Measurements from ENCODE around the gene PRLH.
A peak's percentile ranks its signal among the peaks of the same experiment; 100 is the strongest.

PRLH gene

DNA sequence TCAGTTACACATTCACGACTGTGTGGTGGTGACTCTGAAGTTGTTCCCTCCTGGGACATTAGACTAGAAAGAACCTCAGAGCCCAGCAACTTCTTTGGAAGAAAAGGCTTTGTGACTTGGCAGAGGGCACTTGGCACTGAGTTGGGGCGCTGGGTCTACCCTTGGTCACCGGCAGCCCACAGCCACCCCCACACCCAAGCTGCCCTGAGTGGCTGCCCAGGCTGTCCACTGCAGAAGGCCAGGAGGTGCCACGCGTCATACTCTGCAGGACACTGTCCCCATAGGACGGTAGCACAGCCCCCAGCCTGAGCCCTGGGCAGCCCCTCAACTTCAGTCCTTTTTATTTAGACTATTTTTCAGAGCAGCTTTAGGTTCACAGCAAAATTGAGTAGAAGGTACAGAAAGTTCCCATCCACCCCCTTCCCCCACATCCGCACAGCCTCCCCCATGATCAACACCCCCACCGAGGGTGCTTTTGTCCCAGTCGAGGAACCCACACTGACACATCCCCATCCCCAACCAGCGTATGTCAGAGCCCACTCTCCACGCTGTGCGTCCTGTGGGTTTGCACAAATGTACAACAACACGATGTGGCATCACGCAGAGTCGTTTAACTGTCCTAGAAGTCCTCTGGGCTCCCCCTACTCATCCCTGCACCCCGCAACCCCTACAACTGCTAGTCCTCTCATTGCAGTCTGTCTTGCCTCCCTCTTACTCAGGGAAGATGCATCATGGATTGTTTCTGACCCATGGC lies 1.1 kb downstream of the PRLH start:
- no peak for DNase-seq

DNA sequence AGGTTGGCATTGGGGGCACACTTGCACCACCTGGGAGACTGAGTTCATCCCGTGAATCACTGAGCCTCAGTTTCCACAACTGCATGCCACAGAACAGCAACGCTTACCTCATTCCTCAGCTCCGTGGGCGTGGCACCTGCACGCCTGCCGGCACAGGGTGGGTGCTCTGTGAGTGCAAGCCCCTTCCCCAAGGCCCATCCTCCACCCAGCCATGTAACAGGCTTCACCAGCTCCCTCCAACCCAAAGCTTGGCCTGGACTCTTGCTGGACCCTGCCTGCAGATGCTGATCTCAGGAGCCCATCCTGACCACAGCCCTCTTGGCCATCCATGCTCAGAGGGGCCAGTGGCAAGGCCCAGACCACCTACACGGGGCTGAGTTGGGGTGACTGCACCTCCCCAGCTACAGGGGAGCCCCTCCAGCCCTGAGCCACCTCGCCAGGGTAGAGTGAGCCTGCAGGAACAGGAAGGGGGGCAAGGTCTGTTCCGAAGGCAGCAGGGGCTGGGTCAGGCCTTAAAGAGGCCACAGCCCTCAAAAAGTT lies 1.8 kb downstream of the PRLH start:
- DNase-seq: no peak

DNA sequence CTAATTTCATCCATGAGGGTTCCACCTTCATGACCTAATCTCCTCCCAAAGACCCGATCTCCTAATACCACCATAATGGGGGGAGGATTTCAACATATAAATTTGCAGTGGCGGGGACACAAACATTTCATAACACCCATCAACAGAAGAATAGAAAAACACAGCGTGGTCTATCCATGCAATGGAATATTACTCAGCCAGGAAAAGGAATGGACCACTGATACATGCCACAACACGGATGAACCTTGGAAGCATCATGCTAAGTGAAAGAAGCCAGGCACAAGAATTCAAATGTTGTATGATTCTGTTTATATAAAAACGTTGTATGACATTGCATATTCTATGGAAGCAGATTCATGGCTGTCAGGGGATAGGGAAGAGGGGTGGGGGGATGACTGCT lies 2.7 kb downstream of the PRLH start:
- DNase-seq: no peak

DNA sequence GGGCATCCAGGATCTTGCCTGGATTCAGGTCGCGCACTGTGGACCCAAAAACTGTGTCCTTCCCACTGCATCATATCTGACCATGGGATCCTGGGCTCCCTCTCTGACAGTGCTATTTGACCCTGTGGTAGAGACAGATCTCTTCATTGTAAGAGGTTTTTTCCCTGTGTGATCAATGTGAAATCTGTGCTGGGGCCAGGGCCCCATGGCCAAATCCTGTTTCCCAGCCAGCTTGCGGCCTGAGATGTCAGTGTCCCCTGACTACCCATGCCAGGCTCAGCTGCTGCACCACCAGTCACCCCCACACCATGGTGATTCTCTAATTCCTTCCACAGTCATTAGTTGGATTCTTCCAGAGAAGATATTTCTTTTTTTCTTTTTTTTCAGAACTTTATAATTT lies 3.5 kb downstream of the PRLH start:
- no peak for DNase-seq

DNA sequence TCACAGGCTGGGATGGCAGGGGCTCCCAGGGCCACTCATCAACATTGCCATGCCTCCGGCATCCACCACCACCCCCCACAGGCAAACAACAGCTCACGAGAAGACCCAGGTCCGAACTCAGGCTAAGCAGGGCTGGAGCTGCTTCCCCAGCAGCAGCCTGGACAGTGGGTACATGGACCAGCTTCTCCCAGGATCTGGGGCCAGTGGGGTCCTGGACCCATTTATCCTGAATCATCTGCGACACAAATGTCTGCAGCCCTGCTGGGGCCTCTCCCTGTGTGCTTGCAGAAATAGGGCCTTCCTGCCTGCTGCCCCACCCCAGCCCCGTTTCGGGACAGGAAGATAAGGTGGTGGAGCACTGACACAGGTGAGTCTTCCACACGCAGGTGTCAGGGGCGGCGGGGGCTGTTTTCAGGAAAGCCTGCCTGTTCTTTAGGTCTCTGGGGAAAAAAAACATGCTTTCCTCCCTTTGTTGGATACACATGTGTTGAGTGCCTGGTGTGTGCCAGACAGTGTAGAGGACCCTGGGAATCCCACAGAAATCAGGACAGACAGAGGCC lies 4.5 kb downstream of the PRLH start:
- DNase-seq: no peak

DNA sequence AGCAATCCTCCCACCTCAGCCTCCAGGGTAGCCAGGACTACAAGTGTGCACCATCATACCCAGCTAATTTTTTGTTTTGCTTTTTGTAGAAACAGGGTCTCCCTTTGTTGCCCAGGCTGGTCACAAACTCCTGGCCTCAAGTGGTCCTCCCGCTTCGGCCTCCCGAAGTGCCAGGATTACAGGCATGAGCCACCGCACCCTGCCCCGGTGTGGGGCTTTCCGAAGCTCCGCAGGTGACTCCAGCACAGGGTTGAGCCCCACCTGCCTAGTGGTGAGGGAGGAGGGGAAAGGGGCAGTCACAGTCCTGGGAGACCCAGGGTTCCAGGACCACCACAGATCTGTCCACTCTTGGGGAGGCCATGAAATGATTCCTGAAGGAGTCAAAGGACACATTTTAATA lies 5.2 kb downstream of the PRLH start:
- no peak for DNase-seq

DNA sequence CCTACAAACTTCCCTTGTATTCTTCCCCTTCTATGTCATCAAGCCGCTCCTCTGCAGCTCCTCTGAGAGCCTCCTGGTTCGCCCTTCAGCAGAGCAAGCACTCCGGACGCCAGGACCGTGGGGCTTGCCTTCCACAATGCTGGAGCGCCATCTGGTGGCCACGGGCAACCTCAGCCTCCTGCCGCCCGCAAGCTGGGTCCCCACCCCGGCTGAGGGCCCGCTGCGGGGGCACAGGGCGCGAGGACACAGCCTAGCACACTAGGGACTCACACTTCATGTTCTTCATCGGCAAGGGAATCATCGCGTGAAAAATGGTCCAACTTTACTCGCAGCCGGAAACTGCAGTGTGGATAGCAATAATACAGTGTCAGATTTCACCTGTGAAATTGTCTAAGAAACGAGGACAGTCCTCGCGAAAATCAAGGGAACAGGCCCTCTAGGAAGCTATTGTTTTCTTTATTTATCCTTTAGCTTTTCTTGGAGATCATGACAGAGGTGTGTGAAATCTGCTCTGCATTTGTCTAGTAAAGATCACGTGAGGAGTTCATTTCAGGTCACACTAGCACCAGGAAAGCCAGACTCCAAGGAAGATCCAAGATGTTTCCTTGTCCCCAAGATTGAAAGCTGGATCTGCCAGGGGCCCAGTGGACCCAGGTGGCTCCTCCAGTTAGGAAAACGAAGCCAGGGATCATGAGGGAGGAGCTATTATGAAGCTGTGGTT lies 5.8 kb downstream of the PRLH start:
- DNase-seq: peak; percentile 95

DNA sequence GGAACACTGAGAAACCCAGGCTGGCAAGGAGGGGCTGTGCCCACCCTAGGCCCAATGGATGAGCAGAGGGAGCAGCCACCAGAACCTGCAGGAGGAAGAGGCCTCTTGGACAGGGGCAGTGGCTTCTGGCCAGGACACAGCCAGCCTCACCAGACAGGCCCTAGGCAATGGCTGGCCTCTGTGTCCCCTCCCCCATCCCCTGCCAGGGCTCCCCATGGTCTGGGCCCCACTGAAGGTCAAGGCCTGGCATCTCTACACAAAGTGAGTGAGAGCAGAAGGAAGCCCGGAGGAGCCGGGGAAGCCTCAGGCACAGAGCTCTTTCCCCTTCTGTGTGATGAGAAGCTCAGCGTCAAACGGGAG lies 6.3 kb downstream of the PRLH start:
- DNase-seq: no peak

DNA sequence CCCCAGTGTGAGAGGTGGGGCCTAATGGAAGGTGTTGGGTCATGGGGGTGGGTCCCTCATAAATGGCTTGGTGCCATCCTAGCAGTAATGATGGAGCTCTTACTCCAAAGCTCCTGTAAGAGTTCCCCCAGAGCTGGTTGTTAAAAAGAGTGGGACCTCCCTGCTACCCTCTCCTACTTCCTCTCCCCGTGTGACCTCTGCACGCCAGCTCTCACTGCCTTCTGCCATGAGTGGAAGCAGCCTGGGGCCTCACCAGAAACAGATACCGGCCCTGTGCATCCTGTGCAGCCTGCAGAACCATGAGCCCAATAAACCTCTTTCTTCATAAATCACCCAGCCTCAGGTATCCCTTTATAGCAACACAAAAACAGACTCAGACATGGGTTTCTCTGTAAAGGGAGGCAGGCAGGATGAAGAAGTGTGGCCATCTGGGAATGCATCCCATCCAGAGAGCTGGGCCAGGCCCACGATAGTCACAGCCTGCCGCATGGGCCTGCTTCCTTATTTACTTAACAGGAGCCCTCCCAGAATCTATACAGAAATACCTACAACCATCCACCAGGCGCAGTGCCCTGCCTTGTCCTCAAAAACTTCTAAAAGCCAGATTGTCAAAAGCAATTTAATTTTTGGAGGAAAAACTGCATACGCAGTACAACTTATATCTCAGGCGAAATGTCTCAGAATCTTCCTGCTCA lies 7.5 kb downstream of the PRLH start:
- no peak for DNase-seq

DNA sequence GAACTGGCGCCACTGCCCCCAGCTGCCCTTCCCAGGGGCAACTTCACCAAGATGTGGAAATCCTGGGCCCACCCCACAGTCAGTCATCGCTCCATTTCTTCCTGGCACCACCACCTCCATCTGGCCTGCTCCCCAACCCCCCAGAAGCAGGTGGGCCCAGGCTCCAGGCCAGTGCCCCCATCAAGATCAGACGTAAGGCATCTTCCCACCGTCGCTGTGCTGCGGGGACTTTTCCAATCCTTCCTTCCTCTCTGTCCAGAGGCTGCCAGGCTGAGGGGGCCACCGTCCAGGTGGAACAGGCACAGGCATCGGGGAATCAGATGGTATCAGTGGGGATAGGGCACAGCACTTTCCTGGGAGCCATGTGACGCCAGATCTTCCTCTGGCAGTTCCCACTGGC lies 8.1 kb downstream of the PRLH start:
- DNase-seq: no peak

DNA sequence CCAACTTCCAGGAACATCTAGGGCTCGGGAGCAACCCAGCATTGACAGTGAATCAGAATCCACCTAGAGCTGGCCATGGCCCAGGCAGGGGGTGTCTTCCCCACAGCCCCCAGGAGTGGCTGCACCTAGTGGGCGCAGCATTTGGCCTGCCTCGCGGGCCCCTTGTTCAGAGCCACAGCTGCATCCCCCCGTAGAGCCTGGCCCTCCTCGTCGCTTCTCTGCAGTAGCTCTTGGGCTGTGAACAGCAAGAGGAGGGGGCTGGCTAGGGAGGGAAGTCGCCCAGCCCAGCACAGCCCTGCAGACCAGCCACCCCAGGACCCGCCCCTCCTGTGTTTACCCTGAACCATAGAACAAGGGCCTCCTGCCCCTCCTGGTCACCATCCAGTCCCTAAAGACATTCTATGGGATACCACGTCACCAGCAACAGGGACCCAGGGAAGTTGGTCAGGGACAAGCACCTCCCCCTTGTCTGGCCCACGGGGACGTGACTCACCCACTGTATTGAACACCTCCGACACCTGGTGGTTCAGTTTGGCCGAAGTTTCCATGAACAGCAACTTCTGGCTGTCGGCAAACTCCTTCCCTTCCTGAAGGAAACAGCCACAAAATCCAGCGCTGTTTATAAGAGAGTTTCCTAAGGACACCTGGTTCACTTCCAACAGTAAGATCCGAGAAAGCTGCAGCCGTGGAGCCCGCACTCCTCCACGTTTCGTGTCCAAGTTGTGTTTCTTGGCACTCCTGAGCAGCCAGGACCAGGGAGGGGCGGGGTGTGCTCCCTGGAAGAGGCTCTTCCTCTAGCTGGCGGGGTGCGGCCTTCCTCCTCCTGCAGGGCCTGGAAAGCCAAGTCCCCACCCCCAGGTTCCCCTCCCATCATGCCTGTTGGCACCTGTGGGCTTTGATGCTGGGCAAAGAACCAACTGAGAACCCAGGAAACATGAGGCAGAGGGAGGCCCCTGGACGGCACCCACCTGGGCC lies 8.8 kb downstream of the PRLH start:
- no peak for DNase-seq

DNA sequence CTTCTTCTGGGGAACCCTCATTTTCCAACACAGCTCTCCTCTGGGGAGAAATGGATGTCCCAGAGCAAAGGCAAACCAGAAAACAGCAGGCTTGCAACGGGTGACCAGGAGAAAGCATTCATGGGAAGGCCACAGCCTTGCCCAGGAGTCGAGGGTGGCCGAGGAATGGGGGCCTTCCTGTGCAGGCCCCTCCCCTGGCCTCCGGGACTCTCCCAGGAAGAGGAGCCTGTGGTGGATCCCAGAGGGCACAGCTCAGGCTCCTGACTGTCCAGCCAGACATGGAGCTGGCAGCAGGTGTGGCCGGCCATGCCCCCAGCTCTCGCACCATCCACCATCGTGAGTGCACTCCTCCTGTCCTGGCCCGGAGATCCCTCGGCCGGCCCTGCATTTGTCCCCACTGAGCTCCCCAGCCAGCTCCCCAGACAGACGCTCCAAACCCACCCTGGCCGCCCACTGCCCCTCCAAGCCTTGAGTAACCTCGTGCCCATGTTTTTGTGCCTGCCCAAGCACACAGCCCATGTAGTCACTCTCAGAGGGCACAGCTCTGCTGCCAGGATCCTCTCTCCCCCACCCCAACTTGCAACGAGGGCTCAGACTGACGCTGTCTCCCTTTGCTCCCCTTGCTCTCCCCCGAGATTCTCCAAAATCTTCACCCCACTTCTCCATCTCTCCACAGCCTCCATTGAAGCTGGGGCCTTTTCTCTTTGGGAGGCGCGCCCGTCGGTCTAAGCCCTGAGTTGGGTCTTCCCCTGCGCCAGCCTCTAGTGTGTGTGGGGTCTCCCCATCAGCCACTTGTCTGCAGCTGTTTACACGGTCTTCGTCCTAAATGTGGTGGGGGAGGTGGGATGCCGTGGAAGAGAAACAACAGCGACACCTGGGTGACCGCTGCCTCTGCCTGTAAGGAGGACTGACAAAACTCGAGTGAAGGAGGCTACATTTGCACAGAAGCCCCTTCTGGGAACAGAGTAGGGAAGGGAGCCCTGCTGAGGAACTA lies 9.8 kb downstream of the PRLH start:
- no peak for DNase-seq

DNA sequence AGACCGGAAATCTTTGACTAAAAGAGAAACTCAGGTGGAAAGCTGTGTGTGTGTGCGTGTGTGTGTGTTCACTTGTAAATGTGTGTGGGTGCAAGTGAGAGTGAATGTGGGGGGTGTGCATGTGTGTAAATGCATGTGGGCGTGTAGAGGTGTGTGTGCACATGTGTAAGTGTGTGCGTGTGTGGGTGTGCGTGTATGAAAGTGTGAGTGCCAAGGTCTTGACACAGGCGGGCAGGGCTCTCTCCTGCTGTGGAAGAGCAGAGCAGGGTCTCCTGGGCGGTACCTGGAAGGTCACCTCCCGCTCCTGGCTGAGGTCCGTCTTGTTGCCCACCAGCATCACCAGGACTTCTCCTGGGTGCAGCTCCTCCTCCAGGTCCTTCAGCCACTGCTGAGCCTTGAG lies 10.6 kb downstream of the PRLH start:
- no peak for DNase-seq

DNA sequence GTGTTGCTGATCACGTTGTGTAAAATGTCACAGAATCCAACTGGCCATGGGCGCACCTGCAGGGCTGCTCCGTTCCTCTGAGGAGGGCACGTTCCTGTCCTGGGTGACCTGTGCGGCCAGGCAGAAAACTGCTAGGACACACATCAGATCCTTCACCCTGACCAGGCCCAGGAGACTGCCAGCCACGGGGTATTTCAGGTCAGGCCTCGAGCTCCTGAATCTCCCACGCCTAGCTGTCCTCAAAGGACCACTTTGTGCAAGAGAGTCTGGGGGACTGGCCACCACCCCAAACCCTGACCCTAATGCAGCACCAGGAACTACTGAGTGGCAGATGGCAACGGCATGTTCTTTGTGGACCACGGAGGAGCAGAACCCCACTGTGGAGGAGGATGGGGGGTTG lies 11.1 kb downstream of the PRLH start:
- no peak for DNase-seq

DNA sequence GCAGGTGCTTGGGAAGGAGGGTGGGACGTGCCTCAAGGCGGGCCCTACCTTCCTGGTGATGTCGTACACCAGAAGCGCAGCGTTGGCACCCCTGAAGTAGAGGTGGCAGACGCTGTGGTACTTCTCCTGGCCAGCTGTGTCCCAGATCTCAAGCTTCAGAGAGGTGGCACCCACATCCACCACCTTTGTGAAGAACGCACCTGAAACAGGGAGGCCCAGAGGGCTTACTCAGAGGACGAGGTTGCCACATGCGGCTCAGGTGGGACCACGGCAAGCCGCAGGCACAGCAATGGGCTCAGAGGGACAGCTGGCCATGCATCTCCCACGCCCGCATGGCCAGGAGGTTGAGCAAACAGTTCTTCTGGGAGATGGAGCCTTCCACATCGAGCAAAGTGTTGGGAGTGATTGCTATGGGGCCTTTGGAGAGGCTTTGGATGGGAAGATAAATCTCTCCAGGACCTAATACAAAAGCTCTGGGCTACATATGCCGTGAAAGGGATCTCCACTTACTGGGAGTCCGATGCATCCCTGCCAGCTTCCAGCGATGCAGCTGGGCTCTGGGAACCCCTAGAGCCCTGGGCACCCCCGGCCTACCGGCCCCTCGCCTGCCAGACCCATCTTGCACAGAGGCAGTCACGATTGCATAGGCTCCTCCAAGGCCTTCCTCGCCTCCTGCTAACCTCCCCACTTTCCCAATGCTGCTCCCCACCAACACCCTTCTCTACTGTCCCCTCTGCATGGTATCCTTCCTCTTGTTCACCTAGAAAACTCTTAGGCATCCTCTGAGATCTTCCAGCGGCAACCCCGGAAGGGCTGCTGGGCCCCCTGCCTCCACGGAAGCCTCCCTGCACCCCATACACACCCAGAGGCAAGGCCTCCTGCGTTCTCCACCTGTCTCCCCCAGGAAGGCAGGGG lies 11.8 kb downstream of the PRLH start:
- no peak for DNase-seq

DNA sequence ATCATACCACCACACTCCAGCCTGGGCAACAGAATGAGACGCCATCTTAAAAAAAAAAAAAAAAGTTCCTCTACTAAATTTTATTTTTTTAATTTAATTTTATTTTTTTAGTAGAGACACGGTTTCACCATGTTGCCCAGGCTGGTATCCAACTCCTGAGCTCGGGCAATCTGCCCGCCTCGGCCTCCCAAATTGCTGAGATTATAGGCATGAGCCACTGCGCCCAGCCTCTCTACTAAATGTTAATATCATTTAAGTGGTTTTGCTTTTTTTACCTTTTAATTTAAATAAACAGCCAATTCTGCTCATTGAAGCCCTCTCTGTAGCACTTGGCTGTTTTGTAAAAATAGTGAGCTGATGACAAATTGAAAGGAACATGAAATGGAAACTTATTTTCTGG lies 15.0 kb downstream of the PRLH start:
- DNase-seq: no peak

DNA sequence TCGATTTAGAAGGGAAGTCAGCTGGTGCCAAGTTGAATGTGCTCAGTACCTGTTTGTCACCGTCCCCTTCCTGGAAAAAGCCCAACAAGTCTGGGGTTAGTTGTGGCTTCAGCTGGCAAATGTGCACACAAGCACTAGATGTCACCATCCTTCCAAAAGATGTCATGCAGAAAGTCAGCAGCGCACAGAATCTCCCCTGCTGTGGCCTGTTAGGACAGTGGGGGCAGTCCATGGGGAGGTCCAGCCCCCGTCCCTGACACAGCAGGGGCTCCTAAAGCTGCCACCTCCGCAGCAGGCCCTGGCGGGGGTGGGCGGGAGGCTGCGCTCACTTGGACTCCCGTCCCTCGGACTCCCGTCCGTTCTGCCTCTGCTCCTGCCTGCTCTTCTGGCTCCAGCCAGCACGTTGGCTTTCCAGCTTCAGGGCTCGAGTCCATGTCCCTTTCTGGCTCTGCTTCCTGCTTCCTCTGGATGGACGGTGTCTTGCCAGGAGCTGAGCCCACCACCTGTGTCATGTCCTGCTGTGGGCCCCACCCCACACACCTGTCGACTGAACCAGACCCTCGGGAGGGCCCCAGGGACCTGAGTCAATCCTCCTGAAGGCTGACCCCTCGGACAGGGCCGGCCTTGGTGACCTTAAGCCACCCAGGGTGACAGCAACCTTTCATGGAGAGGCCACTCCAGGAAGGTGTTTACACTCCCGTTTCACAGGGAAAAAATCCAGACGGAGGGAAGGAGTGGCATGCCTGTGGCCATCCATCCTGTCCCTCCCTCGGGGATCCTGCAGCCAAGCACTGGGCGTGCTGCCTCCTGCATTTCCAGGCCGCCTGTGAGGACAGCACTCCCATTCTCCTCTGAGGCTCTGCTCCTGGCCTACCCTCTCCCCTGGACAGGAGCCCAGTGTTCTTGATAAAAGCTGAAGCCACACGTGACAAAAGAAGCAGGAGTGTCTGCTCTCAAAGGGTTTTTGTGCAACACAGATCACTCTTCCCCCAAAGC lies 15.7 kb downstream of the PRLH start:
- peak; percentile 65 for DNase-seq

All from hematopoietic multipotent progenitor cell treated with erythropoietin and hydrocortisone succinate and interleukin-3 and kit ligand, for 4 days (in vitro differentiated cells).